AG08395 (cell line): ENCODE results near the gene AKR1E2.
A peak's percentile ranks its signal among the peaks of the same experiment; 100 is the strongest.

ENCODE experiments used
- DNase-seq: peaks from one replicate; pipeline ENCODE4 v3.0.0; 2012; ENCODE audit warnings: mixed read lengths, low spot score

The AKR1E2 gene

DNA sequence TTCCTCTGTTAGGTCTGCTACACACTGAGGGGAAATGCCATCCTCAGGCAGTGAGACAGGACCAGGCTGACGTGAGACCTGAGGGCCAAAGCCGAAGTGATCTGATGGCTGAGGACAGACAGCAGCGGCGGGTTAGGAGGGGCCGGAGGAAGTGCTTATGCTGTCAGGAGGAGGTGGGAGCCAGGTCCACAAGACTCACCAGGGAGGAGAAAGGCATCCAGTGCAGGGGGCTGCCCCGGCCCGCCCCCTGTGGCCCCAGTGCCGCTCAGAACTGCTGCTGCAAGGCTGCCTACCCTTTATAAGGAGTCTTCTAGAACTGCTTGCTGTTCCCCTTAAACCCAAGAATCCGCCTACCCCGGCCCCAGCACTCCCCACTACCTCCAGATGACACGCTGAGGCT lies 19.8 kb downstream of the AKR1E2 start:
- no peak for DNase-seq

DNA sequence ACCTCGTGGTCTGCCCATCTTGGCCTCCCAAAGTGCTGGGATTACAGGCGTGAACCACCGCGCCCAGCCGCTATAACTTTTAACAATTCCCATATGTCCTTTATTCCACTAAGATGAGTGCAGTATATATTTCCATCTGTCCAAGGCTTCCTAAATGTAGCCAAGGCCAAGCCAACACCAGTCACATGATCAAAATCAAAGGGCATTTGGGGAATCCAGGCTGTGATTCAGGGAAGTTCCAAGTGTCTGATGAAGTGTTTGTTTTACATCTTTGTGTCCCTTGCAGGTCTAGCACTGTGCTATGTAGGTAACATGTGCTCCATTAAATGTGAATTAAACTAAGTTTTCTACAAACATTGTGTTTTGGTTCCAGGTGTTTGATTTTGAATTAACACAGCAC lies 20.8 kb downstream of the AKR1E2 start:
- no peak for DNase-seq

DNA sequence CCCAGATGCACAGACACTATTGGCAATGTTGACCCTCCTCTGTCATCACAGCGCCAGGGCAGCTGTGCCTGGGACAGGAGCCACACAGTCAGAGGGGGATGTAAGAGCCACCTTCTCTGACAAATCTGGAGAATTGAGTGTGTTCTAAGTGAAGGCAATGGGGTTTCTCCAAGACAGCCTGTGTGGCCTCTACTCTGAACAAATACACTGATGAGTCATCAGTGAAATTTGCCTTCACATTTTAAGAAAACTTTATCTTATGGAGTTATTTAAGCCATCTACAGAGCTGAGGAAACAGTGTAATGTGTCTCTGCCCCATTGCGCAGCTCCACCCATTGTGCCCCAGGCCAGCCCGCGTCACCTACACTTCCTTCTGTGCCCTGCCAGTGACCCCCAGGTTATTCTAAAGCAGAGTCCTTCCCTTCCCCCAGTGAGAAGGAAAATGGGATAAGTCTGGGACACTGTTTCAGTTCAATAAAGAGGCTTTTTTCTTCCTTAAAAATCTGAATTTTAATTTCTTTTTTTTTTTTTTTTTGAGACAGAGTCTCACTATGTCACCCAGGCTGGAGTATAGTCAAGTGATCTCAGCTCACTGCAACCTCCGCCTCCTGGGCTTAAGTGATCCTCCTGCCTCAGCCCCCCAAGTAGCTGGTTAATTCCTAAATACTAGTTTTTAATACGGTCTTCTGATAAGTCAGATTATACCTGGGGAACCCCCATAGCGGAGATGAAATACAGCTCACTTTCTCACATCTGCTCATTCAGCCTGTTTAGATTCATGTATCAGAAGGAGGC lies 21.8 kb downstream of the AKR1E2 start:
- DNase-seq: peak; percentile 67

DNA sequence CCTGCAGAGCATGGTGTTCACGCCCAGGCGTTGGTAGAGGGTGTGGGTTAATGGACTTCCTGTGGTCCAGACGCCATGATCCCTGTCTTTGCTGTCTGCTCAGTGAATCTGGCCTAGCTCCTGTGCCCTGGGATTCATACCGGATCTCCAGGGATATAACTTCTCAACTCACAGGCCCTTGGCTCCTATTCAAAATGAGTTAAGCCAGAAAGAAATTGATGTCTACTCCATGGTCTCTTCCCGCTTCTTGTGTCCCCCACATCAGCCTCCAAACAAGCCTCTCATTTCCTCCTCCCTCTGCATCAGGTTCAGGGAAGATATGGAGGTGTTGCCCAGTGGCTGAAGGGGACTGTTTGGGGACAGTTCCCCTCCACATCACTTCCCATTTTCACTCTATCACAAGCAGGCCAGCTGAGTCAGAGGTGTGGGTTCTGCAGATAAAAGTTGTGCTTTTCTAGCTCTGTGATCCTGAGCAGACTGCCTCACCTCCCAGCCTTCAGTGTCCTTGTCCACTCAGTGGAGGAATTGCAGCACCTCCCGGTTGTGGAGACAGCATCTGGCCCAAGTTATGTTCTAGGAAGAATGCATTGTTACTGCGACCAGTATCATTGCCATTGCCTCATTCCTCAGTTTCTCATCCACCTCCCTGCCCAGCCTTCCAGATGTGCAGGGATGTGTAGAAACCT lies 22.5 kb downstream of the AKR1E2 start:
- DNase-seq: no peak

DNA sequence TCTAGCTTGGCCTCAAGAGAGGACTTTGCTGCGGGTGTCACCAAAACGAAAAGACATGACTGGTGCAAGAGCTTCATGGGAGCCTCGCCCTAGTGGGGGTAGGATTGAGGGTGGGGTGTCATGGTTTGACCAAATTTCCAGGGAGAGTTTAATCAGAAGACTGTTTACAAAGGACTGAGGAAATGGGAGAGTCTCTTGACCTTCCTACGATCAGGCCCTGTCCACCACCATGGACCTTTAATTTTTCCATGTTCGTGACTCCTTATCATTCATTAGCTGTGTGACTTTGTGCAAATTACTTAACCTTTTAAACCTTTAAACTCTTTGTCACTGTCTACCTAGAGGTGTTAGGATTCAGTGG lies 23.0 kb downstream of the AKR1E2 start:
- DNase-seq: no peak

DNA sequence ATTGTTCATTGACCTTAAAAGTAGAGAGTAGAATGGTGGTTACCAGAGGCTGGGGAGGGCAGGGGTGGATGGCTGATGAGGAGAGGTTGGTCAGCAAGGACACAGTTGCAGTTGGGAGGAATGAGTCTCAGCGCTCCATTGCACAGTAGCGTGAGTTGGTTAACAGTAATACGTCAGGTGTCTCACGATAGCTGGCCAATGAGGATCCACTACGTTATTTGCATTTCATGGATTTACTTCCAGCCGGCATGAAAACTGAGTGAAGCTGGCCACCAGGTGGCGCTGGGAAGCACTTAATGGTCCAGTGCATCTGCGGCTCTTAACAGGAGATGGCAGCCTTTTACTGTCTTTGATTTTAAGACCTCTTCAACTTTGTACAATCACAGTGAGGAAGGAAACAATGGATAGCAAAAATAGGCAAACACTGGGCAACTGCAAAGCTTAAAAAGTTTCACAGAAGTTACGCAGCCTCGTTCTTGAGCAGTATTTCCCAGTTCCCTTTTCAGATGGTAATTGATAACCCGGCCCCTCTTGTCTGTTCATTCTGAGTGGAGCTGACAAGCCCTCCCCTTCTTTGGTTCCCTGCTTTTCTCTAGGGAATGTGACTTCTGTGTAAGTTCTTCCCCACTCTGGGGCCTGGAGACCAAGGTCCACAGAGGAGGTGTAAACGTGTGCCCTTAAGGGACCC lies 23.7 kb downstream of the AKR1E2 start:
- DNase-seq: peak; percentile 86

DNA sequence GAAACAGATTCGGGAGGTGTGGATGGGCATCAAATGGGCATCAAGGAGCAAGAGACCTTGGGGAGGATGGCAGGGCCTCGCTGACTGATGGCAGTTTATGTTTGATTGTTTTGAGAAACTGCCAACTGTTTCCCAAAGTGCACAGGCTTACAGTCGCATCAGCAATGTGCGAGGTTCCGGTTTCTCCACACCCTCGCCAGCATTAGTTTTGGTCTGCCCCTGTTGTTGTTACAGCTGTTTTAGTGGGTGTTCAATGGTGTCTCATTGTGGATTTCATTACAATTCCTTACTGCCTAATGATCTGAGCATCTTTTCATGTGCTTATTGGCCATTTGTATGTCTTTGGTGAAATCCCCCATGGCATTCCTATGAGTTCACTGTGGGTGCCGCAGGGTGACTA lies 24.4 kb downstream of the AKR1E2 start:
- DNase-seq: no peak

DNA sequence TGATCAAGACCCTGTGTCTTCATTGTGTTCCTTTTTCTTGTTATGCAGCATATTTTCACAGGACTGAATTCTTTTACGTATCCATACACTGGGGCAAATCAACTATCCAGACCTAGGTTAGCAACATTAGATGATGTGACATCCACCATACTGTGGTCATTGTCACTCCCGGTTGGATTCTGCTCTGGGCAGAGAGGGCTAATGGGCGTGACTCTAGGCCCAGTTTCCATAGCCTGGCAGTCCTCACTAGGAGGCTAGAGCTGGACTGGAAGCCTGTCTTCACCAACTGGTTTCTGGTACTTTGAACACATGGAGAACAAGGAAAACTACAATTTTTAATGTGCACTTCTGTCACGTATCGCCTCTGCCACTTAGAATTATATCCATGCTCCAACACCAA lies 25.2 kb downstream of the AKR1E2 start:
- DNase-seq: no peak

DNA sequence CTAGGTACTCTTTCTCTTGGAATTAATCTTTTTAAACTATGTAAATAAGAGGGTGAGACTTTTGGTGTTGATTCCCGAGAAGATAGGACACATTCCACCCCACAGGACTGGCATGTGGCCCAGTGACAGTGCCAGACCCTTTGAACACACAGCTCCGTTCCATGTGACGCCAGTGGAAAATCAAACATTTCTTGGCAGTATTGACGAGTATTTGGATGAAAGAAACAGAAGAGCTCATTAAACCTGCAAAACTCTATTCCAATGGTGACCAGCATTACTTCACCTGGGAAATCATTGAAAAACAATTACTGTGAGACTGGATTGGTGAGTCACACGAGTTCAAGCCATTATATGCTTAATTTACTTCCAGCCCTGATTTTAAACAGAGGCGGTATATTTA lies 25.8 kb downstream of the AKR1E2 start:
- no peak for DNase-seq

DNA sequence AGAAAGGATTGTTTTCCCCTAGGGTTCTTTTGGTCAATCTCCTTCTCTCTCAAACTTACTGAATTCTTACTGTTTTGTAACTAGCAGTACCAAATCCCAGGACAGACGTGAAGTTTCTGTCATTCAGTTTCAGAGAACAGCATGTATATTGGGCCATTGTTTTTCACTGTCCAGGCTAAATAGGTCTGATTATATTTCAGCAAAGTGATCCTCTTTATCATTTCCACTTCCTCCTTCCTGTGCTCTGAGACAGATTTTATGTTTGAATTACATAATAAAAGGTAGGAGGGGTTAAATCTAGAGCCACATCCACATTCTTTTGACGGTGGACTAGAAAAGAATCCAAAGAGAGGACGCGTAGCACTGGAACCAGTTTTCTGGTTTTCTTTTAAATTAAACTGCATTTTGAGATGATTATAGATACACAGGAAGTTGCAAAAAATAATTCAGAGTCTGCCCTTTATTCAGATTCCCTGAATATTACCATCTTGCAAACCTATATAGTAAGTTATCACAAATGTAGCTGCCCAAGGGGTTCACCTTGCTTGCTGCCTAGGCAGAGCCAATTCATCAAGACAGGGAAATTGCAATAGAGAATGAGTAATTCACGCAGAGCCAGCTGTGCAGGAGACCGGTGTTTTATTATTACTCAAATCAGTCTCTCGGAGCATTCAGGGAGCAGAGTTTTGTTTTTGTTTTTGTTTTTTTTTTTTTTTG lies 40.1 kb downstream of the AKR1E2 start:
- no peak for DNase-seq

DNA sequence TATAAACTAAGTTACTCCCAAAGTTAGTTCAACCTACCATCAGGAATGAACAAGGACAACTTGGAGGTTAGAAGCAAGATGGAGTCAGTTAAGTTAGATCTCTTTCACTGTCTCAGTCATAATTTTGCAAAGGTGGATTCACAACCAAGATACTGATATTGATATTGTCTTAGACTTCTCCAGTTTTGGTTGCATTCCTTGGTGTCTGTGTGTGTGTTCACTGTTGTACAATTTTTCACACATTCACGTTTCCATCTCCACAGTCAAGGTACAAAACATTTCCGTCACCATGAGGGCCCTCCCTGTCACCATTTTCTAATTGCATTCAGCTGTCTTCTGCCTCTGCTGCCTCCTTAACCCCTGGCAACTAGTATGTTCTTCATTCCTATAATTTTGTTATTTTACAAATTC lies 41.1 kb downstream of the AKR1E2 start:
- no peak for DNase-seq

DNA sequence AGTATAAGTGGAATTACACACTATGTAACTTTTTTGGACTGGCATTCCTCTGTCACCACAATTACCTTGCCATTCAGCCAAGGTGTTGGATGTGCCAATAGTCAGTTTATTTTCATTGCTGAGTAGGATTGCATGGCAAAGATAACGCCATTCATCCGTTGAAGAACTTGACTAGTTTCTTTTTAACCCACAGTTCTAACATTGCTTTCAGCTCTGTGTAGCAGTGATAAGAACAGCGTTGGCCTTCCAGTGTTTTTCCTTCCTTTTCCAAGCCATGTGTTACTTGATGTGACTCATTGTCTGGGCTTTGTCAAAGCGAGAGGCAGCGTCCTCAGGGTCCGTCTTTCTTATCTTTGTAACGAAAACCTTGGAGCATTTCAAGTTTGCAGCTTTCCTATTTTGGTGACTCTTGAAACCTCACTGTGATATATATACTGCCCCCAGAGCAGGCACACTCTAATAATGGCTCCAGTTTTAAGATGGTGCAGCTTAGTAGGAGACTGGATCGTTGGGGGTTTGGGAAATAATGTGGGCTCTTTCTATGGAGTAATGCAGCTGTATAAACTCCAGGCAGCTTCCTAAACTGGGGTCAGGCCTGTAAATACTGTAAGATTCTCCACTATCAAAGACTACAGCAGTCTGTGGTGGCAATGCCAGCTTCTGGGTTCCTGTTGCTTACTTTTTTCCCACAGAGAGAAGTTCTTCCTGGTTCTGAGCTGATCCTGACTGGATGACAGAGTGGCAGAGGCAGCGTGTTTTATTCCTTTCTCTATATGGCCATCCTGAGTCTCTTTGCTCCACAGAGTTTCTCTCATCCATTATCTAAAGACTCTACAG lies 41.7 kb downstream of the AKR1E2 start:
- no peak for DNase-seq

DNA sequence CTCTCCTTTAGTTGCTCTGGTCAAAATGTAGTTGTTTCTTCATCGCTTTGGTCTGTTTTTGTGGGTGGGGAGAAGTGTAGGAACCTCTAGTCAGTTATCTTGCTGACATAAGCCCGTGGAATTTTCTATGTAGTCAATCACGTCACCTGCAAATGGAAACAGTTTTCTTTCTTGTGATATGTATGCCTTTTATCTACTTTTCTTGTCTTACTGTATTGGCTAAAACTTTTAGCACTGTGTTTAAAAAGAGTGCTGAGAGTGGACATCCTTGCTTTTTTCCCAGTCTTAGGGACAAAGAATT lies 42.3 kb downstream of the AKR1E2 start:
- DNase-seq: no peak

DNA sequence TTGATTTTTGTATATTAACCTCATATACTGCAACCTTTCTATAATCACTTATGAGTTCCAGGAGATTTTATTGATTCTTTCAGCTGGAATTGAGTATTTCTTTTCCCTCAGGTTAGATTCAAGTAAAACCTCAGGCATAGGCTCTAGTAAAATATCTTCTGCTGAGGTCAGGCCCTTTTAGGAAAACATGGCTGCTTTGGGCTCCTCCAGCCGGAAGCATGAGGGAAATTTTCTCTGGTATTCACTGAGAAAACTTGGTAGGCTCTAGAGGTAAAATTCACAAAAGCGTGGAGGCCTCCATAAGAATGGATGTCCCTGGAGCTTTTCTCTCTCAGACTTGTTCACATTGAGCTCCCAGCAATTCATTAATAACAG lies 56.7 kb downstream of the AKR1E2 start:
- no peak for DNase-seq

DNA sequence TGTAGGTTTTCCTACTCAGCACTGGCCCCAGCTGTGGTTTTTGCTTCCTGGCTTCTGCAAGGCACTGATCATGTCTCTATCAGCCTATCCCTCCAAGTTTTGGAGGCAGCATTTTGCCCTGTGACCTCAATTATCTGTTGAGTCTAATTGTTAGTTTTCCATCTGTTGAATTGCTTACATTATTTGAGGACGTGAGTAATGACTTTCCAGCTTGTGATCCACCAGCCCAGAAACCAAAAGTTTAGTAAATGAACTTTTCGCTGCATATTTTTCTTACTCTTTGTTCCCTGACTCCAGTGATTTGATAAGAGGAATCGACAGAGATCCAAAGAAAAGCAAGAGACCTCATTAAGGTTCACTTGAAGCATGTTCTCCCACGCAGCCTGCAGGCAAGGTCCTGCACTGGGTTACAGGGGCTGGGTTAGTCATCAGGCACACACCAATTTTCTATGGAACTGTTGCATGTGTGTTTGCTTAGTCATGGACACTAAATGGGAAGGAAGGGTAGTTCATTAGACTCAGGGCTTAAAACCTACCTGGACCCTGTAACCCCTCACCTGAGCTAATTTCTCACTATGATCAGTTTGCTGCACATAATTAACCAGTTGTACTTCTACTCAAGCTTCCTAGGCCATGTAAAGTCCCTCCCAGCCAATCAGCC lies 57.2 kb downstream of the AKR1E2 start:
- no peak for DNase-seq

DNA sequence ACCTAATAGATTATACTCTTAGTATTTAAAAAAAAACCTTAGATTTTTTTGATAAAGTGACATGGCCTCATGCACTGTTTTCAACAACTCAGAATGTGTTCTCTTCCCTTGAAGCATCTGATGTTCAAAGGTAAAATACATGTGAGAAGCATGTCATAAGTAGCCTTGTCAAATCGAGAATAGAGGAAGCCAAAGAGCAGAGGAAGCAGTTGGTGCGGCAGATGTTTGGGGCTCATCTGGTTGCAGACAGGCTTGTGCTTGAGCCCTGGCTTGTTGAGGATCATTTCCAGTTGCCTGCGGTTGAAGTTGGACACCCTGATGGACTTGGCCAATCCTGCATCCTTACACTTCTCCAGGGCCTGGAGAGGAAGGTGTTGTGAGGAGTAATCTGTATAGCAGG lies 59.2 kb downstream of the AKR1E2 start:
- no peak for DNase-seq

DNA sequence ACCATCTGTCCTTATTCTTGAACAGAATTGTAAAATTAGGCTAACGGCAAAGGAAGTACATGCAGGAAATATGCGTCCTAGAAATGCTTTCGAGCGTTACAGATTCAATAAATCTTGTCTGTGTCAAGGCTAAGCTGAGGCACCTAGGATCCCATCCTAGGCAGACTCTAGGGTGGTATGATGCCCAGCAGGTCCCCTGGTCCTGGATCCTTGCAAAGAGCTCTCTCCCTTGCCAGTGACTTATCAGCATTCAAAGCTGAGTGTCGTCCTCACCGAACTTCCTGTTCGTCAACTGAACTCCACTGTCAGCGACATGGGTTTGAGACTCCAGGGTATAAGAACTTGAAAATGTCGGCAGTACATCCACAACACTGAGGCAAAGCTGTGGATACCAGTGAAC lies 61.5 kb downstream of the AKR1E2 start:
- DNase-seq: no peak

DNA sequence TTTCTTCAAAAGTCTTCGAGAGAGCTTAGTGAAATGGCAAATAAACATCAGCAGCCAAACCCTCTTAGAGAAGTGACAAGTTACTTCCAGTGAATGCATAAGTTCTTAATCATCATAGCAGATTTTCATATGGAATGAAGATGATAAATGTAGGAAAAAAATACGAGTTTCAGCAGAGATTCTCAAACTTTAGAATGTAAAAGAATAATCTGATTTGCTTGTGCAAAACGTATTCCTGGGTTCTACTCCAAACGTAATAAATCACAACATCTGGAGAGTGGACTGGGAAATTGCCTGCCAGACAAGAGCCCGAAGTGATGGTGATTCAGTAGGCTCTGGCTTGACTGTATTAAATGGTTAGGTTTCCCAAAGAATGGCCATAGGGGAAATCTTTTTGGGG lies 62.2 kb downstream of the AKR1E2 start:
- no peak for DNase-seq

DNA sequence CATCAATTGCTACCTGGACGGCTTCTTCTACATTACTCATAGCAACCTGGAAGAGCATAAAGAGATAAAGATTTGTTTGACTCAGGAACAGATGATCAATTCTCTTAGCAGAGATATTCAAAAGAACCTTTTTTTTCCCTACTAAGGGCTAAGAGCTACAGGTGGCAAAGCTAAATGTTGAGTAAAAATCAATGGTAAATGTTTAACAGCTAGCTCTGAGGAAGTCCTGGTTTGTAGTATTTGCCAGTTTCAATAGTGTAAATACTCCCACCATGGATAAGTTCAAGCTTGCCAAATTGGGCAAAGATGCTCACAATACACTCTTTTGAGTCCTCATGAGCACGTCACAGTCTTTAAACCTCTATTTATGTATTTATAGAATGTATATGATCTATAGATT lies 64.0 kb downstream of the AKR1E2 start:
- DNase-seq: no peak

DNA sequence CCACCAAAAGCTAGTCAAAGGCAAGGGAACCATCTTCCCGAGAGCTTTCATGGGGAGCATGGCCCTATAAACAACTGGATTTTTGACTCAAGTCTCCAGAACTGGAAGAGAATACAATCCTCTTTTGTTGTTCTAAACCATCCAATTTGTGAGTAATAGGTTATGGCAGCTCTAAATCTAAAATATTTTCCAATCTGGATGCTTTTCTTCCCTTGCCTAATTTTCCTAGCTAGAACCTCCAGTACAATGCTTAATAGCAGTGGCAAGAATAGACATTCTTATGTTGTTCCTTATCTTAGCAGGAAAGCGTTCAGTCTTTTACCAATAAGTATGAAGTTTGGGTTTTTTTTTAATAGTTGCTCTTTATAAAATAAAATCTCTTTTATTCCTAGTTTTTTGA lies 66.7 kb downstream of the AKR1E2 start:
- DNase-seq: no peak

DNA sequence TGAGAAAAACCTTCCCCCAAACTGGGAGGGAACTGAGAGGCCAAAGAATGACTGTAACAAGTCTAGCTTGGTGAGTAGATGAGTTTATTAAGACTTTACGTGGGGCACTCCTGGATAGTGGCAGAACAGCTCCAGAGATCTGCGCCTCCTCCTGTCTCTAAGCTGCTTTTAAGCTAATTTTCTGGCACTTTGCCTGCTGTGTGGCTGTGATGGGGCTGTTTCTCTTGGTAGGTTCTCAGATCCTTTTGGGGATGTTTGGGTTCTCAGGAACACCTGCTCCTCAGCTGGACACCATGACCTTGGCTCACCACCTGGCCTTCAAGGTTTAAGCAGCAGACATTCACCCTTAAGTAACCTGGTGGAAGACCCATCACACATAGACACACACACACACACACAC lies 68.3 kb downstream of the AKR1E2 start:
- DNase-seq: no peak
